DOHH2 (cell line): ENCODE data around the gene MLXIP.

Experiments
- EZH2phosphoT487 ChIP-seq: fragments of 200-600 bp; sonication (generic); IDR thresholded peaks from 2 replicates; pipeline ENCODE4 v1.6.1; 2017; ENCODE audit warnings: borderline replicate concordance, mild to moderate bottlenecking, antibody characterized with exemption, low read length, moderate library complexity, mixed read lengths
- TF ChIP-seq, protein P1 (sequence below): fragments of 200-600 bp; sonication (generic); IDR thresholded peaks from one replicate; pipeline ENCODE4 v1.5.1; 2014; ENCODE audit warnings: antibody characterized with exemption, mild to moderate bottlenecking, low read depth, low read length; ENCODE audit not compliant: poor library complexity, severe bottlenecking

DNA sequence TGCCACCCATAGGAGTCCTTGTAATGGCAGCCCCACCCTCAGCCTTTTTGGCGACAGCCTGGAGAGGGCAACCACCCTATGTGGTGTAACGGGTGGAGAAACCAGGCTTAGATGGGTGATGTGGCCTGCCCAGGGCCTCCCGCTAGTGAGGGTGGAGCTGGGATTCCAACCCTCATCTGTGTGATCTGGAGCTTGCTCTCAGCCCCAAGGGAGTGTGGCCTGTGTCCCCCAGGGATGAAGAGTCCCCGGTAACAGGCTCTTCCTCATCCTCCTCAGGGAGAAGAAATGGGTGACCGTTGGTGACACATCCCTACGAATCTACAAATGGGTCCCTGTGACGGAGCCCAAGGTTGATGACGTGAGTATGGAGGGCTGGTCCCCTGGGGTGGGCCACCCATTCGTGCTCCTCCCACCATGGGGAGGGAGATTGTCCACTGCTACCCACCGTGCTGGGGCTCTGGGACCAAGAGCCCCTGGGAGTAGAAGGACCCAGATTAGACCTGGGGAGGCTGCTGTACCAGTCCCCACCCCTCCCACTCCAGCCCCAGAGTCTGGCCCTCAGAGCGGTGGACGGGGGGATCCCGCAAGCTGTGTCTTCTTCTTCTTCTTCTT is 48.0 kb upstream of the MLXIP start:
- TF ChIP-seq, protein P1, sequence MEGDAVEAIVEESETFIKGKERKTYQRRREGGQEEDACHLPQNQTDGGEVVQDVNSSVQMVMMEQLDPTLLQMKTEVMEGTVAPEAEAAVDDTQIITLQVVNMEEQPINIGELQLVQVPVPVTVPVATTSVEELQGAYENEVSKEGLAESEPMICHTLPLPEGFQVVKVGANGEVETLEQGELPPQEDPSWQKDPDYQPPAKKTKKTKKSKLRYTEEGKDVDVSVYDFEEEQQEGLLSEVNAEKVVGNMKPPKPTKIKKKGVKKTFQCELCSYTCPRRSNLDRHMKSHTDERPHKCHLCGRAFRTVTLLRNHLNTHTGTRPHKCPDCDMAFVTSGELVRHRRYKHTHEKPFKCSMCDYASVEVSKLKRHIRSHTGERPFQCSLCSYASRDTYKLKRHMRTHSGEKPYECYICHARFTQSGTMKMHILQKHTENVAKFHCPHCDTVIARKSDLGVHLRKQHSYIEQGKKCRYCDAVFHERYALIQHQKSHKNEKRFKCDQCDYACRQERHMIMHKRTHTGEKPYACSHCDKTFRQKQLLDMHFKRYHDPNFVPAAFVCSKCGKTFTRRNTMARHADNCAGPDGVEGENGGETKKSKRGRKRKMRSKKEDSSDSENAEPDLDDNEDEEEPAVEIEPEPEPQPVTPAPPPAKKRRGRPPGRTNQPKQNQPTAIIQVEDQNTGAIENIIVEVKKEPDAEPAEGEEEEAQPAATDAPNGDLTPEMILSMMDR: no peak
- no peak for TF ChIP-seq EZH2phosphoT487
